GM18511 (cell line): Measurements from ENCODE around the gene RPL29.

Source experiments
- ATAC-seq: cut with Tn5 transposase; IDR thresholded peaks from one replicate; pipeline ENCODE4 v1.9.1; 2021; ENCODE audit warnings: mild to moderate bottlenecking, moderate library complexity; ENCODE audit not compliant: unreplicated experiment

RPL29 gene

GRCh38 chr3:51947215-51947900 lies 48.3 kb downstream of the RPL29 start:
- ATAC-seq = no peak

- ATAC-seq = no peak
Observed at GRCh38 chr3:51946796-51947195, 48.9 kb downstream of the RPL29 start.

- no peak for ATAC-seq
Observed at GRCh38 chr3:51945926-51946705, 49.6 kb downstream of the RPL29 start.

- ATAC-seq = no peak
Observed at GRCh38 chr3:51945031-51945840, 50.5 kb downstream of the RPL29 start.

GRCh38 chr3:51944451-51945021 lies 51.2 kb downstream of the RPL29 start:
- no peak for ATAC-seq
